Muscle layer of duodenum (tissue), 2 donors: Measurements from ENCODE around the gene FOXS1.

Source experiments
- H3K27ac ChIP-seq: one replicate; pipeline ENCODE4 v1.7.0; 2013; ENCODE audit warnings: mild to moderate bottlenecking, low read length
- H3K27me3 ChIP-seq: one replicate; pipeline ENCODE4 v1.7.0; 2013; ENCODE audit warnings: low read depth, mild to moderate bottlenecking, control low read depth, low read length
- H3K36me3 ChIP-seq, 2 donors: one replicate each; pipeline ENCODE4 v1.7.0; 2013; ENCODE audit warnings: low read length in 2 of 2, control low read depth in 1 of 2, mild to moderate bottlenecking in 1 of 2; ENCODE audit not compliant: insufficient read depth in 2 of 2, control insufficient read depth in 1 of 2
- H3K4me1 ChIP-seq, 2 donors: one replicate each; pipeline ENCODE4 v1.7.0; 2013; ENCODE audit warnings: low read length in 2 of 2, mild to moderate bottlenecking in 2 of 2, control low read depth in 1 of 2, moderate library complexity in 1 of 2; ENCODE audit not compliant: insufficient read depth in 2 of 2, control insufficient read depth in 1 of 2
- H3K4me3 ChIP-seq, 2 donors: one replicate each; pipeline ENCODE4 v1.7.0; 2013; ENCODE audit warnings: low read length in 2 of 2, low read depth in 1 of 2, mild to moderate bottlenecking in 1 of 2
- H3K9me3 ChIP-seq, 2 donors: one replicate each; pipeline ENCODE4 v1.7.0; 2013; ENCODE audit warnings: low read length in 2 of 2, control low read depth in 1 of 2, mild to moderate bottlenecking in 1 of 2; ENCODE audit not compliant: control insufficient read depth in 1 of 2
- donor health status: healthy.

Gene FOXS1

DNA sequence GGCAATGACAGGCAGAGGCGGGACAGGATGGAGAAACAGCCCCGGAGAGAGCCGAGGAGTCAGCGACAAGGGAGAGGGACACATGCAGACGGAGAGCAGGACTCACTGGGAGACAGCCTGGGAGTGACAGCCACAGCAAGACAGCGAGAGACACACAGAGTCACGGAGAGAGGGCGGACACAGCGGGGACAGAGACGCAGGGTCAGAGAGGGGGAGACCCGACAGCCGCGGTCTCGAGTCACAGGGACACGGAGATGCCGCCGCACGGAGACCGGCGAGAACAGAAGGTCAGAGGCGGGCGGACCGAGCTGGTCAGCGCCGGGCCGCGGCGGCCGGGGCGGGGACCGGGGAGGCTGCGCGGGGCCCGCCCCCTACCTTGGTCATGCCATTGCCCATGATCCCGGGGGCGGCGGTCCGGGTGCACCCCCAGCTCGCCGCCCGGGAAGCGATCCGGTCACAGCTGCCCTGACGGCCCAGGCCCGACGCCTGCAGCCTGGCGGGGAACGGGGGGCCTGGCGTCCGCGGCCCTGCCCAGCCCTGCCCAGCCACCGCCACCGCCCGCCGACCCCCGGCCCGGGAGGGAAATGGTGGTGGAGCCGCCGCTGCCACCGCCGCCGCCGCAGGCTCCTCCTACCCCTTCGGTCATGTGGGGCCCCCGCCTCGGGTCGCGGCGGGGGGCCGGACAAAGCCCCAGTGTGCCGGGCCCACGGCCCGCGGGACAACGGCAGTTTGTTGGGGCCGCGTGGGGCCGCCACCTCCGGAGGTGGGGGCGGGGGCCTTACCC lies 24.7 kb upstream of the FOXS1 start, which contains the start of the genes DUSP15 and TTLL9:
DUSP15 (minus strand) TSS at position 586 of the 784 bp plus-strand sequence; CDS start at position 396, 190 bp downstream.
TTLL9 (plus strand) TSS at position 693 of the 784 bp plus-strand sequence. CDS start 493 bp downstream, outside the sequence.
- peak within 1 kb of the TSS; percentile 53 to 70 for H3K4me3 ChIP-seq
- H3K4me1 ChIP-seq: peaks cover 4 to 11% of the 10 kb centered on the region in 2 donors
- H3K36me3 ChIP-seq: no peaks in the 10 kb centered on the region
- H3K9me3 ChIP-seq: no peaks in the 10 kb centered on the region
- H3K27ac ChIP-seq: no peak within 1 kb of the TSS
- H3K27me3 ChIP-seq: peaks cover 11% of the 10 kb centered on the region

DNA sequence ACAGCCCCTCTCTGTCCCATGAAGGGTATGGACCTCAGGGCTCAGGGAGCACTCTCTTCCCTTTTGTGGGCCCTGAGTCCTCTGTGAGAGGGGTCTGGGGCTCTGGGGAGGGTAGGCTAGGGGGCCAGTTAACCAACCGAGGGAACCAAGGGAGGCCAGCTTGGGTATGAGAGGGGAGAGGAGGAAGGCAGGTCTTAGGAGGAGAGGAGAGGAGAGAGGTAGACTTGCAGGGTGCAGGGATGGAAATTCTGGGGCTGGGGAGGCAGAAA lies 24.2 kb upstream of the FOXS1 start:
- H3K9me3 ChIP-seq: no peaks in the 10 kb centered on the region
- peaks cover 4 to 11% of the 10 kb centered on the region in 2 donors for H3K4me1 ChIP-seq
- H3K27ac ChIP-seq: no peak overlapping the region
- peak overlapping the region; percentile 53 to 70 for H3K4me3 ChIP-seq
- peaks cover 11% of the 10 kb centered on the region for H3K27me3 ChIP-seq
- H3K36me3 ChIP-seq: no peaks in the 10 kb centered on the region

DNA sequence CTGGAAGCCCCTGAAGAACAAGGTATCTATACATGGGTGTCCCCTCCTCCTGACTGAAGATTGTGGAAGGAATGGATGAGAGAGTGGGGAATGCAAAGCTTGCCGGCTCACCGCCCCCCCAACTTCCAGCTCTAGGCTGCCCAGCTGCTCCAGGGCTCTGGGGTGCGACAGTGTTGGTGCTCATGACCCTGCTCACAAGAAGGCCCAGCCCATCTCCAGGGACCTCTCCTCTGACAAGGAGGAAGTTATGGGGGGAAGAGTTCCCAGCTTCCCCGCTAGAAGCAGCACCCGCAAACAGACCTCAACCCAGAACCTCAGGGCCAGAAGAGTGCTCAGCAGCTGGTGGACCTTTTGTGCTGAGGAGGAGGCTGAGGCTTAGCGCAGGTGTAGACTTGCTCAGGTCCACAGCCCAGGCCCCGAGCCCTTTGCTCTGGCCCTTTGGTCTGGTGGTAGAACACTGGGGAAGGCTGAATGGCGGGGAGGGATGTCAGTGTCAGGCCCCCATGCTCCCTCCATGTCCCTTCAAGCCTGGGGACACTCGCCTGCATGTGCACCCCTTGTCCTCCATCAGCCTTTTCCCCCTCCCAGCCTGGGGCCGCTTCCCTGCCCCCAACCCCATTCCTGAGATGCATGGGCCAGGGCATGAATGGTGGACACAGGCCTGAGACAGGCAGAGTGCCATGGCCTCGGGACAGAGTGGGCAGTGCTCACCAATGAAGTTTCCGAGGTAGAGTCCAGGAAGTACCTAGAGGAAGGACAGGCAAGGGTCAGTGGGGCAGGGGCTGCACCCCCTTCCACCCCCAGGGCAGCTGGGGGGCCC lies 23.7 kb upstream of the FOXS1 start:
- H3K27me3 ChIP-seq: peaks cover 11% of the 10 kb centered on the region
- H3K4me1 ChIP-seq: peaks cover 4 to 11% of the 10 kb centered on the region in 2 donors
- H3K36me3 ChIP-seq: no peaks in the 10 kb centered on the region
- no peak overlapping the region for H3K27ac ChIP-seq
- no peaks in the 10 kb centered on the region for H3K9me3 ChIP-seq
- peak overlapping the region; percentile 53 to 70 for H3K4me3 ChIP-seq

DNA sequence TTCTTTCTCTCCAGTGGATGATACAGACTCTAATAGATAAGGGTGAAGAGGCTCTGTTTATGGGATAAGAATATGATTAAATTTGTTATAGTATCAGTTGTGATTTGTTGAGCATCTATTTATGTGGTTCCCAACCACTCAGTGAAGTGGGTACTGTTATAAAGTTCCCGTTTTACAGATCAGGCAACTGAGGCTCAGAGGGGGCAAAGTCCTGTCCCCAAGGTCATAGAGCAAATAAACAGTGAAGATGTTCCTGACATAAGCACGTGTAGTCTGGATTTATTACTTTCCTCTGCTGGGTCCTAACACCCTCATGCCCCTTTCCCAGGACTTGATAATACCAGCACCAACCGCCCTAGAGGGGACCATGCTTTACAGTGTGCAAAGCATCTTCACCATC lies 20.8 kb upstream of the FOXS1 start:
- H3K4me1 ChIP-seq: peaks cover 4 to 17% of the 10 kb centered on the region in 2 donors
- H3K36me3 ChIP-seq: no peaks in the 10 kb centered on the region
- H3K9me3 ChIP-seq: no peaks in the 10 kb centered on the region
- H3K27ac ChIP-seq: no peak overlapping the region
- peaks cover 11% of the 10 kb centered on the region for H3K27me3 ChIP-seq
- no peak overlapping the region for H3K4me3 ChIP-seq

DNA sequence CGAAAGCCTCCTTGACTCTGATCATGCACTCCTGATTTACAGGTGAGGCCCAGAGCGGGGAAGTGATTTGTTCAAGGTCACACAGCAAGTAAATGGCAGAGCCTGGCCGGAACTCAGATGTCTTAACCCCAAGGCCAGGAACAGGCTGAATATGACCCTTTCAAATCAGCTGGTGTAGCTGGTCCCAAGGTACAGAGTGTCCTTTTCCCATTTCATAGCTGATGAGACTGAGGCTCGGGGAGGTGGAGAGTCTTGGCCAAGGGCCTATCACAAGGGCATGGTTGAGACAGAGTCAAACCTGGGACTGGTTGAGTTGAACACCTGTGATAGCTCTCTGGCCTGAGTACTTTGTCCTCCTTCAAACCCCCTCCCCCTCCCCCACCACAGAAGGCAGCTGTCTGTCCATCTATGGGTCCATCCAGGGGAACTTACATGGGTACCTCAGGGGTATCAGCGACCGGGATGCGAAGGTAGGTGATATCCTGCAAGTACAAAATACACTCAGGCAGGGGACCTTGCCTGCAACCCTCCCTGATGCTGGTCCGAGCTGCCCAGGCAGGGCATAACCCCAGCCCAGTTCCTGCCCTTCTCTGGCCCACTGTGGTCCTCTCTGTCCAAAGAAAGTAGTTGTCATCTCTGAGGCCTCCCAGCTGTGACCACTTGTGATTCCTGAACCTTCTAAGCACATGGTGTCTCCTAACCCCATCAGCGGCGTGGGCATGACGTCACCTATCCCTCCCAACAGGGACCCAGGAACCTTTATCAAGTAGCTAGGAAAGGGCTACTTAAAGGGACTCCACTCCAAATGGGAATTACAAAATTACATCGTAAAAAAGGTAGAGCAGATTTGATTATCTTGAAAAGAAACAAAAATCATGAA lies 19.4 kb upstream of the FOXS1 start:
- Histone ChIP-seq H3K27ac (no peak overlapping the region), H3K27me3 (peaks cover 15% of the 10 kb centered on the region), H3K36me3 (no peaks in the 10 kb centered on the region), H3K4me3 (no peak overlapping the region), H3K4me1 (peaks cover 4 to 20% of the 10 kb centered on the region in 2 donors), H3K9me3 (no peaks in the 10 kb centered on the region)

DNA sequence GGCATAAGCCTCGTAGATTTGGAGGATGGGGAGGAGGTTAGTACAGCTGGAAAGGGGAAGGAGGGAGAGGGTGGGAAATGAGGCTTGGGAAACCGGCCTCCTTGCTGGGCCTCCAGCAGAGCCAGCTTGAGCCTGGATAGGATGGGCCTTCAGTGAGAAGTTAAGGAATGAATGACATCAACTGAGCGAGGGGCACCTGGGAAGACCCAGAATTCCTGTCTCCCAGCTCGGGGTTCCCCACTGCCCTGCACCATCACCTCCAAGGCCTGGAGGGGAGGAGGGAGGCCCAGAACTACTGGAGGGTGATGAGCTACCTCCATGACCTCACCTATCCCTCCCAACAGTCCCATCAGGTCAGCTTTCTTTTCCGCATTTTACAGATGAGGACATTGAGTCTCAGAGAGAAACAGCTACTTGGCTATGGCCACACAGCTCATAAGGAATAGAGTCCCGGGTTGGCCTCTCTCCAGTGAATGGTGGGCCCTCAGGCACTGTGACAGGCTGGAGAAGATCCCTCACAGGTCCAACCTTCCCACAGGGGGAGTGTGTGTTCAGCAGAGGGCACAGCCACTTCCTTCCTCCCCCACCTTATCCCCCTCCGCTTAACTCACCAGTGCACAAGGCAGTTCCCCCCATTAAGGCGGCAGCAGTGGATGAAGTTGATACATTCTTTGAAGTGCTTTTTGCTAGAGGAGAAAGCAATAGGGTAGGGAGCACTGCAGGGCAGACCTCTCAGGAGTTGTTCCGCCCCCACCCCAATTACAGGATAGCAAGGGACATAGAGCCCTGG lies 18.1 kb upstream of the FOXS1 start:
- Histone ChIP-seq H3K4me3 (no peak overlapping the region), H3K27ac (no peak overlapping the region), H3K9me3 (no peaks in the 10 kb centered on the region), H3K36me3 (no peaks in the 10 kb centered on the region), H3K4me1 (peaks cover 0 to 20% of the 10 kb centered on the region in 2 donors), H3K27me3 (peaks cover 11% of the 10 kb centered on the region)

DNA sequence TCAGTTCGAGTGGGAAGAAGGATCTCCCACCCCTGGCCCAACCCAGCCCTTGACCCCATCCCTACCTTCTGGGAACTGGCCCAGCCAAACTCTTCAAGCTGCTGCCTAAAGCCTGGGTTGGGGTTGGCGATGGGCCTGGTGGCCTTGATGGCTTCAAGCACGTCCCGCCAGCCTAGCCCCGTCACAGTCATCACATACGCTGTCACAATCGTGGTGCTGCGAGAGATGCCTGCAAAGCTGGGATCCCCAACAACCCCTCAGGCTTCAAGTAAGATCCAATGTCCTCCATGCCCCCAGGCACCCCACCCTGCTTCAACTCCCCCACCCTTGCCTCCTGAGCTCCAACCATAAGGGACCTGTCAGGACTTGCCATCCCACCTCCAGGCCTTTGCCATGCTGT lies 17.1 kb upstream of the FOXS1 start:
- no peaks in the 10 kb centered on the region for H3K9me3 ChIP-seq
- H3K27me3 ChIP-seq: peaks cover 11% of the 10 kb centered on the region
- H3K27ac ChIP-seq: no peak overlapping the region
- no peaks in the 10 kb centered on the region for H3K36me3 ChIP-seq
- peaks cover 0 to 20% of the 10 kb centered on the region in 2 donors for H3K4me1 ChIP-seq
- H3K4me3 ChIP-seq: no peak overlapping the region

DNA sequence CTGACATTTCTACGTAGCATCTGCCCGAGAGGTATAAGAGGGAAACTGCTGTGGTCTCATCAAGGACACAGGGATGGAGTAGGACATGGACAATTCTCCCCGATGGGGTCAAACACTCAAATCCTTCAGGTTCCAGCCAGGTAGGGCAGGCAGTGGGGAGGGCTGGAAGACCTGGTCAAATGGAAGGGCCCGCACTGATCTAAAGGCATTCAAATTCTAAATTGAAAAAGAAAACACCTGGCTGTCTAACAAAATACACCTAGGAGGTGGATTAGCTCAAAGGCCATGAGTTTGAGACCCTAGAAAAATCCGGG lies 16.7 kb upstream of the FOXS1 start:
- Histone ChIP-seq H3K4me3 (peak overlapping the region in 1 of 2 donors; percentile 19), H3K27ac (no peak overlapping the region)

DNA sequence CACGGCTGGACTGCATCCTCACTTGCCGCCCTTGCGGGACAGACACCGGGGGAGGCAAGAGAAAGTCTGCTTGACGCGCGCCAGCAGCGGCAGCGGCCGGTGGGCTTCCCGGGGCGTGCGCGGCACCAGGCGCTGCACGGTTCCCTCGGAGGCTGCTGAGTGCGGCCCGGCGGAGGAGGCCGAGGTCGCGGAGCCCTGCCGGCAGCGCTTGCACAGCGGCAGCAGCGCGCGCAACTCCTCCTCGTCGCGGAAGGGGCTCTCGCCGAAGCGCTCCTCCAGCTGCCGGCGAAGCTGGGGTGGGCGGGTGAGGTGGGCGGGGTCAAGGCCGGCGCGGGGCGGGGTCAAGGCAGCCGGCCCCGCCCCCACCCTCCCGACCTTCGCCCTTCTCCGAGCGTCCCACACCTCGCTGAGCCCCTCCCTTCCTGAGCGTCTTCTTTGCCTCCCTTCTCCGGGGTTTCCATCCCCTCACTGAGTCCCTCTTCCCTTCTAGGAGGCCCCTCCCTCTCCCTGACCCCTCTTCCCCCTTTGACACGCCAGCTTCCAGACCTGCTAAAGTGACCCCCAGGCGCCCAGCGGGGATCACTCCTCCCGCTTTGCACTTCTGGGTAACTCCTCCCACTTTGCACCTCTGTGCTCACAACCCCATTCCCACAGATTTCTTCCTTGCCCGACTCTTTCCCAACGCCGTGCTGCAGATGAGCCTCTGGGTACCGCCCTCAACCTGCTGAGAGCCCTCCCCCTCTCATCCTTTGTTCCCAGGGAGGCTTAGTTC lies 16.2 kb upstream of the FOXS1 start:
- H3K27me3 ChIP-seq: peaks cover 11% of the 10 kb centered on the region
- H3K36me3 ChIP-seq: no peaks in the 10 kb centered on the region
- H3K4me1 ChIP-seq: peaks cover 0 to 20% of the 10 kb centered on the region in 2 donors
- no peak overlapping the region for H3K27ac ChIP-seq
- H3K9me3 ChIP-seq: no peaks in the 10 kb centered on the region
- H3K4me3 ChIP-seq: peak overlapping the region; percentile 37 to 75

More for the DNA sequence above, 16.7 kb upstream of the FOXS1 start:
- Histone ChIP-seq H3K27me3 (peaks cover 11% of the 10 kb centered on the region), H3K36me3 (no peaks in the 10 kb centered on the region), H3K9me3 (no peaks in the 10 kb centered on the region), H3K4me1 (peaks cover 0 to 20% of the 10 kb centered on the region in 2 donors)

DNA sequence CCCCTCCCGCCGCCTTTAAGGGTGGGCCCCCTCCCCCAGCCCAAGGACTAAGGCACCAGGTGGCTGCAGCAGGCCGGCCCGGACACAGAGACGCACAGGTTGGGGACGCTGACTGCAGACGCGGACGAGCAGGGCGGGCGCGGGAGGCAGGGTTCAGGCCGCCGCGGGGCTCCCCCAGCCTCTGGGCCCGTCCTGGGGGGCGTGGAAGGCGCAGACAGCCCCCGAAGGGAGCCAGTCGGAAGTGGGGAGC lies 15.7 kb upstream of the FOXS1 start:
- H3K27me3 ChIP-seq: peaks cover 11% of the 10 kb centered on the region
- H3K4me1 ChIP-seq: peaks cover 0 to 20% of the 10 kb centered on the region in 2 donors
- H3K36me3 ChIP-seq: no peaks in the 10 kb centered on the region
- H3K4me3 ChIP-seq: peak overlapping the region; percentile 37 to 75
- no peaks in the 10 kb centered on the region for H3K9me3 ChIP-seq
- no peak overlapping the region for H3K27ac ChIP-seq
